Parathyroid adenoma (tissue), 2 donors: ENCODE data around the gene DBNL.

Source experiments
- H2AFZ ChIP-seq: fragments of 300-600 bp; sonication (generic); one replicate; pipeline ENCODE4 v1.7.0; 2017; ENCODE audit warnings: antibody characterized with exemption, mild to moderate bottlenecking
- H3K27ac ChIP-seq: fragments of 300-600 bp; sonication (generic); one replicate; pipeline ENCODE4 v1.7.0; 2017
- H3K27me3 ChIP-seq: fragments of 300-600 bp; sonication (generic); one replicate; pipeline ENCODE4 v1.7.0; 2017; ENCODE audit warnings: low read length; ENCODE audit not compliant: control insufficient read depth, insufficient read depth
- H3K36me3 ChIP-seq: fragments of 300-600 bp; sonication (generic); one replicate; pipeline ENCODE4 v1.7.0; 2017; ENCODE audit warnings: low read length; ENCODE audit not compliant: control insufficient read depth, insufficient read depth
- H3K4me1 ChIP-seq: fragments of 300-600 bp; sonication (generic); one replicate; pipeline ENCODE4 v1.7.0; 2017; ENCODE audit warnings: control low read depth
- H3K4me2 ChIP-seq: fragments of 300-600 bp; sonication (generic); one replicate; pipeline ENCODE4 v1.7.0; 2017; ENCODE audit warnings: low read length
- H3K4me3 ChIP-seq: fragments of 300-600 bp; sonication (generic); one replicate; pipeline ENCODE4 v1.7.0; 2017; ENCODE audit warnings: low read depth, low read length
- H3K79me2 ChIP-seq: fragments of 300-600 bp; sonication (generic); one replicate; pipeline ENCODE4 v1.7.0; 2017; ENCODE audit warnings: control low read depth
- H3K9ac ChIP-seq: fragments of 300-600 bp; sonication (generic); one replicate; pipeline ENCODE4 v1.7.0; 2017; ENCODE audit warnings: mild to moderate bottlenecking
- H3K9me3 ChIP-seq: fragments of 300-600 bp; sonication (generic); one replicate; pipeline ENCODE4 v1.7.0; 2017; ENCODE audit warnings: low read length; ENCODE audit not compliant: control insufficient read depth
- TF ChIP-seq, protein P1 (sequence below): fragments of 300-600 bp; sonication (generic); IDR thresholded peaks from one replicate; pipeline ENCODE4 v1.7.0; 2017; ENCODE audit warnings: antibody characterized with exemption, mild to moderate bottlenecking
- donor health status: primary hyperparathyroidism.

Gene DBNL

DNA sequence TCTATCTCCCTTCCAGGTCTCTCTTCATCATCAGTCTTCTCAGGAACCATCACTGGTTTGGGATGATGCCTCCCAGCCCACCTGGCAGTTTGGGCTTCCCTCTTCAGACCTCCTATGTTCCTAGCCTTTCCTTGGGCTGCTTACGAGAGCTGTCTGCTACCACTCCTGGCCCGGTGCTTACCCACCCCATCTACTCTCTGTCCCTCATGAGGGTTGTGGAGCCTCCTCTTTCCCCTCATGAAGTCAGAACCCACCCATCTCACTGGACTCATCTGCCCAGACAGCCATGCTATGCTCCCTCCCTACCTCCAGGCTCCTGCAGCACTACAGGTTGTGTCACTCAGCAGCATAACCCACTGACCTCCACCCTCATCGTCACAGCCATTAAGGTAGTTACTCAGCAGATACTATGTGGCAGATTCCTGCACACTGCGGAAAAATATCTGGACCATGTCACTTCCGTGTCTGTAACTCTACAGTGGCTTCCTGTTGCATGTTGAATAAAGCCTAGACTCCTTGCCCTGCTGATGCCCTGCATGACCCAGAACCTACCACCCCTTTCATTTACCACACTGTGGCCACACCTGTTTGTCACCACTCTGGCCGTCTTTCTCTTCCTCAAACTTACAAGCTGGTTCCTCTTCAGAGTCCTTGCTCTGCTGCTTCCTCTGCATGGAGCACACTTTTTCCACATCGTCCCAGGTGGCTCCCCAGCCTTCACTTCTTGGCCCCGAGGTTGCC, 2.0 kb downstream of the DBNL start:
- TF ChIP-seq, protein P1, sequence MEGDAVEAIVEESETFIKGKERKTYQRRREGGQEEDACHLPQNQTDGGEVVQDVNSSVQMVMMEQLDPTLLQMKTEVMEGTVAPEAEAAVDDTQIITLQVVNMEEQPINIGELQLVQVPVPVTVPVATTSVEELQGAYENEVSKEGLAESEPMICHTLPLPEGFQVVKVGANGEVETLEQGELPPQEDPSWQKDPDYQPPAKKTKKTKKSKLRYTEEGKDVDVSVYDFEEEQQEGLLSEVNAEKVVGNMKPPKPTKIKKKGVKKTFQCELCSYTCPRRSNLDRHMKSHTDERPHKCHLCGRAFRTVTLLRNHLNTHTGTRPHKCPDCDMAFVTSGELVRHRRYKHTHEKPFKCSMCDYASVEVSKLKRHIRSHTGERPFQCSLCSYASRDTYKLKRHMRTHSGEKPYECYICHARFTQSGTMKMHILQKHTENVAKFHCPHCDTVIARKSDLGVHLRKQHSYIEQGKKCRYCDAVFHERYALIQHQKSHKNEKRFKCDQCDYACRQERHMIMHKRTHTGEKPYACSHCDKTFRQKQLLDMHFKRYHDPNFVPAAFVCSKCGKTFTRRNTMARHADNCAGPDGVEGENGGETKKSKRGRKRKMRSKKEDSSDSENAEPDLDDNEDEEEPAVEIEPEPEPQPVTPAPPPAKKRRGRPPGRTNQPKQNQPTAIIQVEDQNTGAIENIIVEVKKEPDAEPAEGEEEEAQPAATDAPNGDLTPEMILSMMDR: no peak
- no peaks in the 10 kb centered on the region for H3K9me3 ChIP-seq
- no peak overlapping the region for H3K4me2 ChIP-seq
- H3K4me3 ChIP-seq: no peak overlapping the region
- no peaks in the 10 kb centered on the region for H3K36me3 ChIP-seq
- H2AFZ ChIP-seq: no peak overlapping the region
- no peaks in the 10 kb centered on the region for H3K27me3 ChIP-seq
- H3K9ac ChIP-seq: no peak overlapping the region
- H3K27ac ChIP-seq: no peak overlapping the region
- H3K4me1 ChIP-seq: peaks cover 5% of the 10 kb centered on the region
- peaks cover 30% of the 10 kb centered on the region for H3K79me2 ChIP-seq

DNA sequence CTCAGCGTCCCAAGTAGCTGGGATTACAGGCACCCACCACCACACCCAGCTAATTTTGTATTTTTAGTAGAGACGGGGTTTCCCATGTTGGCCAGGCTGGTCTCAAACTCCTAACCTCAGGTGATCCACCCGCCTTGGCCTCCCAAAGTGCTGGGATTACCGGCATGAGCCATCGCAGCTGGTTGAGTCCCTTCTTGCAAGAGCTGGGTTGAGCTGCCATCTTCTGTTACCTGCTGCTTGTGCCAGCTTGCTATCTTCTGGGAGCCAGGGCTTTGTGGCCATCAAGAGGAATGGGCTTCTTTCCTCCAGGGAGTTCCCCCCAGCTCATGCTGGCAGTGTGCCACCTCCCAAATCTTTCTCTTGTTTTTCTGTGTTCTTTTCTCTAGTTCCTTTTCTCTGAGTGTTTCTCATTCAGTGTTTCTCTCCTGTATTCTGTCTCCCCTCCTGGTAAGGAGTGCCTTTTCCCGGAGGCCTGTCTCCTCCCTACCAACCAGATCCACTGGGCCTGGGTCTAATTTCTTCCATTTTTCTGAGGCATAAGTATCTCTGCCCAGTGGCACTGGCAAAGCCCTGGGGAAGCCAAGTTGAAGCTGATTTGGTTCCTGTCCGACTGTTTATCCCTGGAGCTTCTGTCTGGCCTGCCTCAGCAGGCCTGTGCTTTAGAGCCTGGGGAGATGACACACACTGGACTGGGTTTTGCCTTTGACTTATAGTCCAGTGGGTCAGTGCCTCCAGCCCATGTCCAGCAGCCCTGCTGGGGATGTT, 3.7 kb downstream of the DBNL start:
- no peak overlapping the region for H3K4me2 ChIP-seq
- peaks cover 5% of the 10 kb centered on the region for H3K4me1 ChIP-seq
- TF ChIP-seq, protein P1: no peak
- H3K79me2 ChIP-seq: peaks cover 30% of the 10 kb centered on the region
- no peak overlapping the region for H3K9ac ChIP-seq
- H3K27me3 ChIP-seq: no peaks in the 10 kb centered on the region
- no peak overlapping the region for H2AFZ ChIP-seq
- no peak overlapping the region for H3K4me3 ChIP-seq
- no peaks in the 10 kb centered on the region for H3K9me3 ChIP-seq
- H3K27ac ChIP-seq: no peak overlapping the region
- H3K36me3 ChIP-seq: no peaks in the 10 kb centered on the region

DNA sequence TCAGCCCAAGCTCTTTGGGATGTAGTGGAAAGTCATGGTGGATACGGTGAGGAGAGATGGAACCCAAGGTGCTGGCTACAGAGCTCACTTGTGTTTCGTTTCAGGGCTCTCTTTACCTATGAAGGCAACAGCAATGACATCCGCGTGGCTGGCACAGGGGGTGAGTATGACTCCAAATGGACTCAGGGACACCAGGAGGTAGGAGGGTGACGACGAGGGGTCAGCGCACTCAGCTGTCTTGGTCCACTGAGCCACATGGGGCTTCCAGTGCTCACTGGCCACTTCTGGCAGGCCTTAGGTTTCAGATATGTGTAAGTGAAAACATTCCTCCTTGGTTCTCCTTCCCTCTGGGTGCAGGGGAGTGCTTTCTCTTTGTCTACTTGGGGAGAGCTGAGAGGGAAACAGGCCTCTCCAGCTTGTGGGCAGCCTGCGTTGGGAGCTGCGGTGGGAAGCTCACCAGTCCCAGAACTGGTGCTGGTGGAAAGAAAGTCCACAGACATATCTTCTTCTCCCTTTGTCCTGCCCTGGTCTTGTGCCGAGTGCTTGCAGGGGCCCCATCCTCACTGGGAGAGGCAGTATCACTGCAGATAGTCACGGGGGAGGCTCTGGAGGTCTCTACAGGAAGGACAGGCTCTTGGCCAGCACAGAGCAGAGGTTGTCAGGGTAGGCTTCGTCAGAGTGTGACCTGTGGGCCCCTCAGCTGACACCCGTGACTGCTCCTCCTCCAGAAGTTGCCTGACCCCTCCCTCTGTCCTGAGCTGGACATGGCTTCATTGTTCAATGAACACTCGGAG, 5.8 kb downstream of the DBNL start:
- H3K4me3 ChIP-seq: no peak overlapping the region
- no peaks in the 10 kb centered on the region for H3K27me3 ChIP-seq
- TF ChIP-seq, protein P1: no peak
- peaks cover under 1% of the 10 kb centered on the region for H3K4me1 ChIP-seq
- no peak overlapping the region for H3K4me2 ChIP-seq
- no peak overlapping the region for H3K9ac ChIP-seq
- no peaks in the 10 kb centered on the region for H3K9me3 ChIP-seq
- H3K36me3 ChIP-seq: no peaks in the 10 kb centered on the region
- peaks cover 27% of the 10 kb centered on the region for H3K79me2 ChIP-seq
- no peak overlapping the region for H3K27ac ChIP-seq
- H2AFZ ChIP-seq: no peak overlapping the region

DNA sequence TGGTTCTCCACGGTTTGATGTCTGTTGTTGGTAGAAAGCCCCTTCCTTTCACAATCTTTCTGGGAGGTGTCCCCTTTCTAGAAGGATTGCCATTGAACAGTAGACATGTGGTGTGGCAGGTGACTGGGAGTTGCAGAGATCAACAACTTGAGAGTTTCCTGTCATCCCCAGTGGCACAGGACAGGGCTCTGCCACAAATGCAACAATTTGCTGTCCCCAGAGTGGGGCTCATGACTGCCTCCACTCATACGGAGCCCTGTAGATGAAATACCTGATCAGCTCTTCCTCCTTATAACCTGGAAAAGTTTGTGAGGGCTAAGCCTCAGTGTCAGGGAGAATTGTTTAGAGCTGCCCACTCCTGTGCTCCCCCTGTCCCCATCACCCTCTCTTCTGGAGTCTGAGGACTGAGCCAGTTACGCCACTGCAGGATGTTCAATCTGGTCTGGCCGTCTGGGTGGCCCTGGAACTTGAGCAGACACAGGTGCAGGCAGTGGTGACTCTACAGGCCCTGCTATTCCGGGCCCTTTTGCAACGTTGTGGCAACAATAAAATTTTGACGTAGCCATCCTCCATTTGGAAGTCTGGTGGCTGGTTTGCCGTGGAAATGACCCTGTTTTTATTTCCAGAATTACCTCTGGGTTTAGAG, 6.5 kb downstream of the DBNL start:
- H3K4me3 ChIP-seq: no peak overlapping the region
- no peak overlapping the region for H3K4me2 ChIP-seq
- no peak overlapping the region for H3K9ac ChIP-seq
- no peak overlapping the region for H2AFZ ChIP-seq
- H3K27ac ChIP-seq: no peak overlapping the region
- TF ChIP-seq, protein P1: no peak
- H3K27me3 ChIP-seq: no peaks in the 10 kb centered on the region
- H3K9me3 ChIP-seq: no peaks in the 10 kb centered on the region
- H3K36me3 ChIP-seq: no peaks in the 10 kb centered on the region
- H3K79me2 ChIP-seq: peaks cover 25% of the 10 kb centered on the region
- H3K4me1 ChIP-seq: no peaks in the 10 kb centered on the region
